ENCODE results near the gene ACTG1.

Gene ACTG1

GRCh38 chr17:81529437-81529803 is 16.8 kb upstream of the ACTG1 start:
- Histone ChIP-seq H3K79me1 (ENCODE audit: low read depth, low read length) (peaks cover 7% of the 10 kb centered on the region), H3K27me3 (ENCODE audit: control insufficient read depth in 3 of 3, insufficient read depth in 3 of 3, low read depth in 1 of 3, low read length in 3 of 3) (peaks cover 0 to 15% (median 6%) of the 10 kb centered on the region in 3 experiments), H2BK15ac (ENCODE audit: low read length) (peak overlapping the region; percentile 71), H3K9ac (ENCODE audit: low read depth, low read length, poor library complexity) (peak overlapping the region; percentile 44), H2AK5ac (ENCODE audit: low read depth, low read length) (peak overlapping the region; percentile 95), H2BK5ac (ENCODE audit: low read length) (peak overlapping the region; percentile 60), H2AFZ (ENCODE audit: low read length) (no peak overlapping the region), H3K9me3 (replicated peaks in 1 of 2; ENCODE audit: control insufficient read depth in 2 of 2, insufficient read depth in 1 of 2, low read depth in 1 of 2, low read length in 2 of 2) (peaks cover 0 to 6% of the 10 kb centered on the region in 2 donors), H3K4me3 (ENCODE audit: low read length in 2 of 2) (no peak overlapping the region), H3K27ac (replicated peaks; ENCODE audit: low read length) (no peak overlapping the region), H4K91ac (ENCODE audit: low read depth, low read length, poor library complexity) (no peak overlapping the region), H3K14ac (ENCODE audit: low read length) (peak overlapping the region; percentile 97), H3K4me2 (ENCODE audit: insufficient read depth, low read length, poor library complexity, severe bottlenecking) (no peak overlapping the region), H3K4ac (ENCODE audit: low read length) (no peak overlapping the region), H4K8ac (ENCODE audit: low read depth, low read length) (peak overlapping the region; percentile 43), H3K36me3 (replicated peaks in 1 of 2; ENCODE audit: control insufficient read depth in 2 of 2, insufficient read depth in 2 of 2, low read length in 2 of 2) (no peaks in the 10 kb centered on the region), H3K23ac (ENCODE audit: low read depth, low read length, poor library complexity) (no peak overlapping the region), H3K4me1 (ENCODE audit: control insufficient read depth in 2 of 2, insufficient read depth in 1 of 2, low read depth in 1 of 2, low read length in 2 of 2) (peaks cover 2 to 8% of the 10 kb centered on the region in 2 donors), H2BK120ac (ENCODE audit: low read depth, low read length) (no peak overlapping the region), H3K18ac (ENCODE audit: low read length) (peak overlapping the region; percentile 64), H2BK12ac (ENCODE audit: low read length) (no peak overlapping the region)
- WGBS, 2 donors (ENCODE audit: extremely low coverage in 2 of 2, insufficient read length in 2 of 2, insufficient replicate concordance in 1 of 2), result no CpG with 5 or more reads among the region's 6 CpGs
- DNase-seq (ENCODE audit: low spot score), result no peak

- H2BK15ac ChIP-seq (ENCODE audit: low read length), result peak overlapping the region; percentile 71
- peak overlapping the region; percentile 58 for H2BK12ac ChIP-seq (ENCODE audit: low read length)
- no peak overlapping the region for H3K4me2 ChIP-seq (ENCODE audit: insufficient read depth, low read length, poor library complexity, severe bottlenecking)
- peaks cover 0 to 6% of the 10 kb centered on the region in 2 donors for H3K9me3 ChIP-seq (replicated peaks in 1 of 2; ENCODE audit: control insufficient read depth in 2 of 2, insufficient read depth in 1 of 2, low read depth in 1 of 2, low read length in 2 of 2)
- WGBS, 2 donors (ENCODE audit: extremely low coverage in 2 of 2, insufficient read length in 2 of 2, insufficient replicate concordance in 1 of 2), result no CpG with 5 or more reads among the region's 62 CpGs
- no peaks in the 10 kb centered on the region for H3K36me3 ChIP-seq (replicated peaks in 1 of 2; ENCODE audit: control insufficient read depth in 2 of 2, insufficient read depth in 2 of 2, low read length in 2 of 2)
- peak overlapping the region; percentile 43 for H4K8ac ChIP-seq (ENCODE audit: low read depth, low read length)
- H3K18ac ChIP-seq (ENCODE audit: low read length), result peak overlapping the region; percentile 64
- DNase-seq (ENCODE audit: low spot score), result no peak
- no peak overlapping the region for H2BK120ac ChIP-seq (ENCODE audit: low read depth, low read length)
- H3K4ac ChIP-seq (ENCODE audit: low read length), result no peak overlapping the region
- H3K79me1 ChIP-seq (ENCODE audit: low read depth, low read length), result peaks cover 6% of the 10 kb centered on the region
- peaks cover 2 to 13% of the 10 kb centered on the region in 2 donors for H3K4me1 ChIP-seq (ENCODE audit: control insufficient read depth in 2 of 2, insufficient read depth in 1 of 2, low read depth in 1 of 2, low read length in 2 of 2)
- H3K9ac ChIP-seq (ENCODE audit: low read depth, low read length, poor library complexity), result peak overlapping the region; percentile 44
- peak overlapping the region; percentile 95 for H2AK5ac ChIP-seq (ENCODE audit: low read depth, low read length)
- peak overlapping the region; percentile 97 for H3K14ac ChIP-seq (ENCODE audit: low read length)
- H4K91ac ChIP-seq (ENCODE audit: low read depth, low read length, poor library complexity), result peak overlapping the region; percentile 56
- peak overlapping the region; percentile 91 for H3K23ac ChIP-seq (ENCODE audit: low read depth, low read length, poor library complexity)
- H2AFZ ChIP-seq (ENCODE audit: low read length), result no peak overlapping the region
- H2BK5ac ChIP-seq (ENCODE audit: low read length), result peak overlapping the region; percentile 60
- H3K27ac ChIP-seq (replicated peaks; ENCODE audit: low read length), result no peak overlapping the region
- peaks cover 0 to 15% (median 6%) of the 10 kb centered on the region in 3 experiments for H3K27me3 ChIP-seq (ENCODE audit: control insufficient read depth in 3 of 3, insufficient read depth in 3 of 3, low read depth in 1 of 3, low read length in 3 of 3)
- no peak overlapping the region for H3K4me3 ChIP-seq (ENCODE audit: low read length in 2 of 2)
Measured at GRCh38 chr17:81528651-81529436, 16.2 kb upstream of the ACTG1 start.

DNA sequence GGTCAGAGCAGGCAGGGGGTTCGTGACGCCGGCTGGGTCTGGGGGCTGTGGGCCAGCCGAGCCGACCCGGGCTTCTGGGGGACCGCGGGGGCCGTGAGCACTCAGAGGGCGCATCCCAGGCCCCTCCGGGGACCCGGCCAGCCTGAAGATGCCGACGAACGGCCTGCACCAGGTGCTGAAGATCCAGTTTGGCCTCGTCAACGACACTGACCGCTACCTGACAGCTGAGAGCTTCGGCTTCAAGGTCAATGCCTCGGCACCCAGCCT is 15.7 kb upstream of the ACTG1 start:
- no peak overlapping the region for H3K4me3 ChIP-seq (ENCODE audit: low read length in 2 of 2)
- no peak overlapping the region for H4K8ac ChIP-seq (ENCODE audit: low read depth, low read length)
- H2BK5ac ChIP-seq (ENCODE audit: low read length), result no peak overlapping the region
- DNase-seq (ENCODE audit: low spot score), result no peak
- H2BK120ac ChIP-seq (ENCODE audit: low read depth, low read length), result no peak overlapping the region
- H2BK12ac ChIP-seq (ENCODE audit: low read length), result peak overlapping the region; percentile 58
- H3K9ac ChIP-seq (ENCODE audit: low read depth, low read length, poor library complexity), result peak overlapping the region; percentile 30
- peak overlapping the region; percentile 3 for H3K18ac ChIP-seq (ENCODE audit: low read length)
- WGBS, 2 donors (ENCODE audit: extremely low coverage in 2 of 2, insufficient read length in 2 of 2, insufficient replicate concordance in 1 of 2), result no CpG with 5 or more reads among the region's 20 CpGs
- no peak overlapping the region for H3K4ac ChIP-seq (ENCODE audit: low read length)
- no peak overlapping the region for H3K27ac ChIP-seq (replicated peaks; ENCODE audit: low read length)
- peak overlapping the region; percentile 95 for H2AK5ac ChIP-seq (ENCODE audit: low read depth, low read length)
- peaks cover 7% of the 10 kb centered on the region for H3K79me1 ChIP-seq (ENCODE audit: low read depth, low read length)
- H2AFZ ChIP-seq (ENCODE audit: low read length), result no peak overlapping the region
- H3K27me3 ChIP-seq (ENCODE audit: control insufficient read depth in 3 of 3, insufficient read depth in 3 of 3, low read depth in 1 of 3, low read length in 3 of 3), result peaks cover 0 to 15% (median 6%) of the 10 kb centered on the region in 3 experiments
- H4K91ac ChIP-seq (ENCODE audit: low read depth, low read length, poor library complexity), result no peak overlapping the region
- no peak overlapping the region for H3K4me2 ChIP-seq (ENCODE audit: insufficient read depth, low read length, poor library complexity, severe bottlenecking)
- H3K9me3 ChIP-seq (replicated peaks in 1 of 2; ENCODE audit: control insufficient read depth in 2 of 2, insufficient read depth in 1 of 2, low read depth in 1 of 2, low read length in 2 of 2), result peaks cover 0 to 6% of the 10 kb centered on the region in 2 donors
- H3K36me3 ChIP-seq (replicated peaks in 1 of 2; ENCODE audit: control insufficient read depth in 2 of 2, insufficient read depth in 2 of 2, low read length in 2 of 2), result no peaks in the 10 kb centered on the region
- H3K14ac ChIP-seq (ENCODE audit: low read length), result peak overlapping the region; percentile 97
- peaks cover 7 to 18% of the 10 kb centered on the region in 2 donors for H3K4me1 ChIP-seq (ENCODE audit: control insufficient read depth in 2 of 2, insufficient read depth in 1 of 2, low read depth in 1 of 2, low read length in 2 of 2)
- H2BK15ac ChIP-seq (ENCODE audit: low read length), result no peak overlapping the region
- peak overlapping the region; percentile 91 for H3K23ac ChIP-seq (ENCODE audit: low read depth, low read length, poor library complexity)

- Histone ChIP-seq H3K9me3 (replicated peaks in 1 of 2; ENCODE audit: control insufficient read depth in 2 of 2, insufficient read depth in 1 of 2, low read depth in 1 of 2, low read length in 2 of 2) (peaks cover 0 to 6% of the 10 kb centered on the region in 2 donors), H3K36me3 (replicated peaks in 1 of 2; ENCODE audit: control insufficient read depth in 2 of 2, insufficient read depth in 2 of 2, low read length in 2 of 2) (no peaks in the 10 kb centered on the region), H3K18ac (ENCODE audit: low read length) (peak within 1 kb of the TSS; percentile 80), H4K91ac (ENCODE audit: low read depth, low read length, poor library complexity) (peak within 1 kb of the TSS; percentile 56), H3K4ac (ENCODE audit: low read length) (peak within 1 kb of the TSS; percentile 37), H3K9ac (ENCODE audit: low read depth, low read length, poor library complexity) (peak within 1 kb of the TSS; percentile 60), H2BK5ac (ENCODE audit: low read length) (peak within 1 kb of the TSS; percentile 60), H2BK120ac (ENCODE audit: low read depth, low read length) (peak within 1 kb of the TSS; percentile 81), H2BK15ac (ENCODE audit: low read length) (peak within 1 kb of the TSS; percentile 71), H3K4me3 (ENCODE audit: low read length in 2 of 2) (no peak within 1 kb of the TSS), H2BK12ac (ENCODE audit: low read length) (peak within 1 kb of the TSS; percentile 58), H3K14ac (ENCODE audit: low read length) (peak within 1 kb of the TSS; percentile 97), H3K4me2 (ENCODE audit: insufficient read depth, low read length, poor library complexity, severe bottlenecking) (no peak within 1 kb of the TSS), H3K27ac (replicated peaks; ENCODE audit: low read length) (no peak within 1 kb of the TSS), H2AFZ (ENCODE audit: low read length) (peak within 1 kb of the TSS; percentile 60), H3K27me3 (ENCODE audit: control insufficient read depth in 3 of 3, insufficient read depth in 3 of 3, low read depth in 1 of 3, low read length in 3 of 3) (peaks cover 0 to 15% (median 6%) of the 10 kb centered on the region in 3 experiments), H3K23ac (ENCODE audit: low read depth, low read length, poor library complexity) (peak within 1 kb of the TSS; percentile 91), H2AK5ac (ENCODE audit: low read depth, low read length) (peak within 1 kb of the TSS; percentile 97), H4K8ac (ENCODE audit: low read depth, low read length) (peak within 1 kb of the TSS; percentile 43), H3K79me1 (ENCODE audit: low read depth, low read length) (peaks cover 7% of the 10 kb centered on the region), H3K4me1 (ENCODE audit: control insufficient read depth in 2 of 2, insufficient read depth in 1 of 2, low read depth in 1 of 2, low read length in 2 of 2) (peaks cover 10 to 23% of the 10 kb centered on the region in 2 donors)
- no peak for DNase-seq (ENCODE audit: low spot score)
- no CpG with 5 or more reads among the region's 42 CpGs for WGBS, 2 donors (ENCODE audit: extremely low coverage in 2 of 2, insufficient read length in 2 of 2, insufficient replicate concordance in 1 of 2)
Measured at GRCh38 chr17:81527591-81528383, 15.2 kb upstream of the ACTG1 start, which contains the start of gene FSCN2. Gene FSCN2 (plus strand): TSS chr17:81528377. CDS start chr17:81528532, 155 bp downstream.

All from neuronal stem cell (in vitro differentiated cells).